GM12875 (cell line): ENCODE data around the gene HOXD11.

Experiments
- H3K4me3 ChIP-seq: one replicate; pipeline ENCODE4 v1.5.1; 2011; ENCODE audit warnings: low read depth, low read length, control low read depth
- CTCF ChIP-seq: IDR thresholded peaks from 2 replicates; pipeline ENCODE4 v1.5.1; 2011; ENCODE audit warnings: low read depth, mild to moderate bottlenecking, control low read depth, inconsistent platforms, low read length, moderate library complexity, borderline replicate concordance; ENCODE audit not compliant: insufficient read depth

Gene HOXD11

GRCh38 chr2:176137252-176137580 lies 30.1 kb downstream of the HOXD11 start:
- TF ChIP-seq CTCF: no peak
- H3K4me3 ChIP-seq: no peak overlapping the region

- TF ChIP-seq CTCF: no peak
- H3K4me3 ChIP-seq: no peak overlapping the region
Measured at GRCh38 chr2:176137906-176138305, 30.8 kb downstream of the HOXD11 start.

- TF ChIP-seq CTCF: no peak
- no peak overlapping the region for H3K4me3 ChIP-seq
Measured at GRCh38 chr2:176138526-176138922, 31.4 kb downstream of the HOXD11 start.

GRCh38 chr2:176138923-176139660 lies 32.0 kb downstream of the HOXD11 start:
- H3K4me3 ChIP-seq: no peak overlapping the region
- TF ChIP-seq CTCF: no peak

GRCh38 chr2:176139661-176140512 lies 32.8 kb downstream of the HOXD11 start:
- TF ChIP-seq CTCF: no peak
- H3K4me3 ChIP-seq: peak overlapping the region; percentile 27

GRCh38 chr2:176140513-176141317 lies 33.6 kb downstream of the HOXD11 start:
- H3K4me3 ChIP-seq: peak overlapping the region; percentile 58
- TF ChIP-seq CTCF: peak; percentile 91
